ENCODE results near the gene NRG3. TPM values are rescaled to one million over a fixed set of nuclear protein-coding genes. Genes with fewer than 3 reads are reported as not detected.

NRG3 gene
- total RNA-seq, 1 experiment from 2014 or later: not detected

DNA sequence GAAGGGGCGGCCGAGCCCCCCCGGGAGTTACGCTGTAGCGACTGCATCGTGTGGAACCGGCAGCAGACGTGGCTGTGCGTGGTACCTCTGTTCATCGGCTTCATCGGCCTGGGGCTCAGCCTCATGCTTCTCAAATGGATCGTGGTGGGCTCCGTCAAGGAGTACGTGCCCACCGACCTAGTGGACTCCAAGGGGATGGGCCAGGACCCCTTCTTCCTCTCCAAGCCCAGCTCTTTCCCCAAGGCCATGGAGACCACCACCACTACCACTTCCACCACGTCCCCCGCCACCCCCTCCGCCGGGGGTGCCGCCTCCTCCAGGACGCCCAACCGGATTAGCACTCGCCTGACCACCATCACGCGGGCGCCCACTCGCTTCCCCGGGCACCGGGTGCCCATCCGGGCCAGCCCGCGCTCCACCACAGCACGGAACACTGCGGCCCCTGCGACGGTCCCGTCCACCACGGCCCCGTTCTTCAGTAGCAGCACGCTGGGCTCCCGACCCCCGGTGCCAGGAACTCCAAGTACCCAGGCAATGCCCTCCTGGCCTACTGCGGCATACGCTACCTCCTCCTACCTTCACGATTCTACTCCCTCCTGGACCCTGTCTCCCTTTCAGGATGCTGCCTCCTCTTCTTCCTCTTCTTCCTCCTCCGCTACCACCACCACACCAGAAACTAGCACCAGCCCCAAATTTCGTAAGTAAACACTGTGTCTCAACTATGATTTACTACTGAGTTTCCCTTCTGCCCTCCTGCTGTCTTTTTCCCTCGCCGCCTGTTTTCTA is 666 bp downstream of the NRG3 start:
- POLR2A ChIA-PET: no interaction called here
- Histone ChIP-seq H2AFZ (ENCODE audit: low read depth, low read length, poor library complexity, severe bottlenecking) (no peak overlapping the region), H3K9me2 (ENCODE audit: insufficient read depth) (no peaks in the 10 kb centered on the region), H3K27ac (ENCODE audit: low read depth, low read length) (no peak overlapping the region), H3K9ac (ENCODE audit: low read length) (no peak overlapping the region), H3K4me1 (ENCODE audit: control insufficient read depth in 1 of 2, insufficient read depth in 2 of 2, low read length in 2 of 2) (no peaks in the 10 kb centered on the region), H3K79me2 (ENCODE audit: insufficient read depth, low read length) (no peaks in the 10 kb centered on the region), H3K4me3 (replicated peaks in 1 of 2; ENCODE audit: low read depth in 1 of 2, low read length in 2 of 2) (no peak overlapping the region), H3K4me2 (ENCODE audit: low read length) (no peak overlapping the region), H4K20me1 (ENCODE audit: insufficient read depth) (no peaks in the 10 kb centered on the region), H3K36me3 (ENCODE audit: control insufficient read depth in 1 of 2, insufficient read depth in 2 of 2, low read length in 2 of 2) (no peaks in the 10 kb centered on the region), H3K27me3 (ENCODE audit: insufficient read depth, low read length) (no peaks in the 10 kb centered on the region), H3K9me3 (ENCODE audit: control insufficient read depth in 1 of 2, insufficient read depth in 1 of 2, low read depth in 1 of 2, low read length in 2 of 2) (peaks cover 0 to 15% of the 10 kb centered on the region in 2 experiments; a peak in 2 of 4 replicates)
- TF ChIP-seq CBX3 (IDR thresholded peaks at IDR 0.05; ENCODE audit: low read depth) (no peak), EZH2 (IDR thresholded peaks at IDR 0.05) (no peak), YY1 (IDR thresholded peaks at IDR 0.05; ENCODE audit: extremely low read depth, insufficient replicate concordance, low read depth, low read length) (no peak), JUND (IDR thresholded peaks at IDR 0.05) (no peak), EZH2phosphoT487 (IDR thresholded peaks at IDR 0.05; ENCODE audit: borderline replicate concordance) (no peak), SIN3A (IDR thresholded peaks at IDR 0.05; ENCODE audit: low read depth) (no peak), SP1 (IDR thresholded peaks at IDR 0.05; ENCODE audit: low read depth) (no peak), EGR1 (IDR thresholded peaks at IDR 0.05; ENCODE audit: low read depth) (no peak), RAD21 (IDR thresholded peaks at IDR 0.05; ENCODE audit: low read depth) (no peak), ZFX (IDR thresholded peaks at IDR 0.05) (no peak), CEBPB (IDR thresholded peaks at IDR 0.05; ENCODE audit: low read depth) (no peak), POLR2AphosphoS5 (IDR thresholded peaks at IDR 0.05; ENCODE audit: low read depth, low read length) (no peak), ELF1 (IDR thresholded peaks at IDR 0.05; ENCODE audit: borderline replicate concordance, low read depth) (no peak), FOSL1 (IDR thresholded peaks at IDR 0.05; ENCODE audit: low read depth) (no peak), ZNF274 (IDR thresholded peaks at IDR 0.05; ENCODE audit: low read depth, low read length) (no peak)
- TF ChIP-seq, protein P1, sequence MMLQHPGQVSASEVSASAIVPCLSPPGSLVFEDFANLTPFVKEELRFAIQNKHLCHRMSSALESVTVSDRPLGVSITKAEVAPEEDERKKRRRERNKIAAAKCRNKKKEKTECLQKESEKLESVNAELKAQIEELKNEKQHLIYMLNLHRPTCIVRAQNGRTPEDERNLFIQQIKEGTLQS (IDR thresholded peaks at IDR 0.05): no peak
- TF ChIP-seq, protein P2, sequence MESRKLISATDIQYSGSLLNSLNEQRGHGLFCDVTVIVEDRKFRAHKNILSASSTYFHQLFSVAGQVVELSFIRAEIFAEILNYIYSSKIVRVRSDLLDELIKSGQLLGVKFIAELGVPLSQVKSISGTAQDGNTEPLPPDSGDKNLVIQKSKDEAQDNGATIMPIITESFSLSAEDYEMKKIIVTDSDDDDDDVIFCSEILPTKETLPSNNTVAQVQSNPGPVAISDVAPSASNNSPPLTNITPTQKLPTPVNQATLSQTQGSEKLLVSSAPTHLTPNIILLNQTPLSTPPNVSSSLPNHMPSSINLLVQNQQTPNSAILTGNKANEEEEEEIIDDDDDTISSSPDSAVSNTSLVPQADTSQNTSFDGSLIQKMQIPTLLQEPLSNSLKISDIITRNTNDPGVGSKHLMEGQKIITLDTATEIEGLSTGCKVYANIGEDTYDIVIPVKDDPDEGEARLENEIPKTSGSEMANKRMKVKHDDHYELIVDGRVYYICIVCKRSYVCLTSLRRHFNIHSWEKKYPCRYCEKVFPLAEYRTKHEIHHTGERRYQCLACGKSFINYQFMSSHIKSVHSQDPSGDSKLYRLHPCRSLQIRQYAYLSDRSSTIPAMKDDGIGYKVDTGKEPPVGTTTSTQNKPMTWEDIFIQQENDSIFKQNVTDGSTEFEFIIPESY (IDR thresholded peaks at IDR 0.05; ENCODE audit: extremely low read depth, insufficient replicate concordance, low read length): no peak
- TF ChIP-seq, protein P3, sequence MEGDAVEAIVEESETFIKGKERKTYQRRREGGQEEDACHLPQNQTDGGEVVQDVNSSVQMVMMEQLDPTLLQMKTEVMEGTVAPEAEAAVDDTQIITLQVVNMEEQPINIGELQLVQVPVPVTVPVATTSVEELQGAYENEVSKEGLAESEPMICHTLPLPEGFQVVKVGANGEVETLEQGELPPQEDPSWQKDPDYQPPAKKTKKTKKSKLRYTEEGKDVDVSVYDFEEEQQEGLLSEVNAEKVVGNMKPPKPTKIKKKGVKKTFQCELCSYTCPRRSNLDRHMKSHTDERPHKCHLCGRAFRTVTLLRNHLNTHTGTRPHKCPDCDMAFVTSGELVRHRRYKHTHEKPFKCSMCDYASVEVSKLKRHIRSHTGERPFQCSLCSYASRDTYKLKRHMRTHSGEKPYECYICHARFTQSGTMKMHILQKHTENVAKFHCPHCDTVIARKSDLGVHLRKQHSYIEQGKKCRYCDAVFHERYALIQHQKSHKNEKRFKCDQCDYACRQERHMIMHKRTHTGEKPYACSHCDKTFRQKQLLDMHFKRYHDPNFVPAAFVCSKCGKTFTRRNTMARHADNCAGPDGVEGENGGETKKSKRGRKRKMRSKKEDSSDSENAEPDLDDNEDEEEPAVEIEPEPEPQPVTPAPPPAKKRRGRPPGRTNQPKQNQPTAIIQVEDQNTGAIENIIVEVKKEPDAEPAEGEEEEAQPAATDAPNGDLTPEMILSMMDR (IDR thresholded peaks at IDR 0.05 in 2 of 3, conservative IDR thresholded peaks at IDR 0.05 in 1 of 3; ENCODE audit: borderline replicate concordance in 1 of 3, insufficient read depth in 1 of 3, low read depth in 2 of 3, low read length in 2 of 3): no peak
- TF ChIP-seq, protein P4, sequence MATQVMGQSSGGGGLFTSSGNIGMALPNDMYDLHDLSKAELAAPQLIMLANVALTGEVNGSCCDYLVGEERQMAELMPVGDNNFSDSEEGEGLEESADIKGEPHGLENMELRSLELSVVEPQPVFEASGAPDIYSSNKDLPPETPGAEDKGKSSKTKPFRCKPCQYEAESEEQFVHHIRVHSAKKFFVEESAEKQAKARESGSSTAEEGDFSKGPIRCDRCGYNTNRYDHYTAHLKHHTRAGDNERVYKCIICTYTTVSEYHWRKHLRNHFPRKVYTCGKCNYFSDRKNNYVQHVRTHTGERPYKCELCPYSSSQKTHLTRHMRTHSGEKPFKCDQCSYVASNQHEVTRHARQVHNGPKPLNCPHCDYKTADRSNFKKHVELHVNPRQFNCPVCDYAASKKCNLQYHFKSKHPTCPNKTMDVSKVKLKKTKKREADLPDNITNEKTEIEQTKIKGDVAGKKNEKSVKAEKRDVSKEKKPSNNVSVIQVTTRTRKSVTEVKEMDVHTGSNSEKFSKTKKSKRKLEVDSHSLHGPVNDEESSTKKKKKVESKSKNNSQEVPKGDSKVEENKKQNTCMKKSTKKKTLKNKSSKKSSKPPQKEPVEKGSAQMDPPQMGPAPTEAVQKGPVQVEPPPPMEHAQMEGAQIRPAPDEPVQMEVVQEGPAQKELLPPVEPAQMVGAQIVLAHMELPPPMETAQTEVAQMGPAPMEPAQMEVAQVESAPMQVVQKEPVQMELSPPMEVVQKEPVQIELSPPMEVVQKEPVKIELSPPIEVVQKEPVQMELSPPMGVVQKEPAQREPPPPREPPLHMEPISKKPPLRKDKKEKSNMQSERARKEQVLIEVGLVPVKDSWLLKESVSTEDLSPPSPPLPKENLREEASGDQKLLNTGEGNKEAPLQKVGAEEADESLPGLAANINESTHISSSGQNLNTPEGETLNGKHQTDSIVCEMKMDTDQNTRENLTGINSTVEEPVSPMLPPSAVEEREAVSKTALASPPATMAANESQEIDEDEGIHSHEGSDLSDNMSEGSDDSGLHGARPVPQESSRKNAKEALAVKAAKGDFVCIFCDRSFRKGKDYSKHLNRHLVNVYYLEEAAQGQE (IDR thresholded peaks at IDR 0.05; ENCODE audit: low read depth): no peak
- TF ChIP-seq, protein P5, sequence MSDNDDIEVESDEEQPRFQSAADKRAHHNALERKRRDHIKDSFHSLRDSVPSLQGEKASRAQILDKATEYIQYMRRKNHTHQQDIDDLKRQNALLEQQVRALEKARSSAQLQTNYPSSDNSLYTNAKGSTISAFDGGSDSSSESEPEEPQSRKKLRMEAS (IDR thresholded peaks at IDR 0.05): no peak
- intact Hi-C loops (cut with micrococcal nuclease): no loop called here
- ATAC-seq (no peak), DNase-seq (ENCODE audit: low read depth, low spot score) (no peak)
- CTCF ChIA-PET: no interaction called here
- RAD21 ChIA-PET (ENCODE audit: low non-redundant PET in 1 of 2, low total read pairs in 2 of 2, uncharacterized antibody in 2 of 2, unreplicated experiment in 2 of 2): no interaction called here
- BruUV-seq (replicated peaks): no TSS peak
